HepG2 (cell line): ENCODE data around the gene MAB21L4. TPM values are rescaled to one million over a fixed set of nuclear protein-coding genes. Genes with fewer than 3 reads are reported as not detected.
A peak's percentile ranks its signal among the peaks of the same experiment; 100 is the strongest.

Experiments
- ATAC-seq: fragments of 200-7000 bp; cut with Tn5 transposase; 3 replicates; pipeline ENCODE4 v1.9.1; 2020; ENCODE audit warnings: mild to moderate bottlenecking, moderate library complexity
- BruUV-seq: library from RNA; stranded (reverse); fragments of 400-500 nt; replicated peaks from 2 replicates; lab custom pipeline; 2021; lab: Mats Ljungman, UMichigan
- CTCF ChIA-PET: fragments of 300-600 bp; formaldehyde crosslinking; extraction: SDS; loops from one replicate; lab custom pipeline; 2021; ENCODE audit warnings: low total read pairs, inconsistent platforms, low intra/inter-chr PET ratio; lab: Yijun Ruan, JAX
- POLR2A ChIA-PET: fragments of 350-600 bp; sonication (Branson Sonifier 250); formaldehyde crosslinking; loops from one replicate; lab custom pipeline; 2020; ENCODE audit warnings: antibody characterized with exemption, inconsistent platforms; lab: Yijun Ruan, JAX
- DNase-seq: peaks from one replicate; pipeline ENCODE4 v3.0.0-alpha.2; 2015; ENCODE audit warnings: low spot score
- FAIRE-seq: peaks from 3 replicates; lab custom pipeline; 2011; peaks lifted over from hg19 to GRCh38; lab: Jason Lieb, UNC
- H2AFZ ChIP-seq: one replicate; pipeline ENCODE4 v1.6.1; 2011; ENCODE audit warnings: low read length, inconsistent platforms
- H3K27ac ChIP-seq: fragments of 300-600 bp; 3 replicates; pipeline ENCODE4 v1.8.0; 2011; ENCODE audit warnings: mixed run types, mild to moderate bottlenecking, mixed read lengths, low read length, inconsistent platforms; ENCODE audit not compliant: insufficient read depth; ENCODE audit errors: extremely low read length
- H3K27me3 ChIP-seq, 2 experiments: fragments of 200-600 bp in 1 of 2; 2 replicates in 1 of 2; 3 replicates in 1 of 2; pipeline versions ENCODE4 v1.6.0 to v1.8.0; 2011; ENCODE audit warnings: low read length in 2 of 2, mild to moderate bottlenecking in 2 of 2, moderate library complexity in 2 of 2, inconsistent platforms in 1 of 2; ENCODE audit not compliant: insufficient read depth in 2 of 2, control insufficient read depth in 1 of 2
- H3K36me3 ChIP-seq, 2 experiments: fragments of 200-600 bp in 1 of 2; replicated peaks in 1 of 2; 2 replicates in 1 of 2; 3 replicates in 1 of 2; pipeline versions ENCODE4 v1.5.1 to v1.8.0; 2011; ENCODE audit warnings: low read length in 2 of 2, inconsistent platforms in 1 of 2; ENCODE audit not compliant: insufficient read depth in 2 of 2, control insufficient read depth in 1 of 2
- H3K4me1 ChIP-seq: 2 replicates; pipeline ENCODE4 v1.5.1; 2012; ENCODE audit warnings: low read length, inconsistent platforms; ENCODE audit not compliant: insufficient read depth
- H3K4me2 ChIP-seq: 2 replicates; pipeline ENCODE4 v1.6.0; 2011; ENCODE audit warnings: low read depth, low read length, inconsistent platforms
- H3K4me3 ChIP-seq, 3 experiments: fragments of 200-600 bp in 1 of 3; sonication (generic), shearing (Covaris generic) in 1 of 3; replicated peaks in 1 of 3; 2 replicates each; pipeline ENCODE4 v1.5.1; 2011 to 2016; ENCODE audit warnings: low read length in 3 of 3, inconsistent platforms in 2 of 3, low read depth in 2 of 3, mild to moderate bottlenecking in 2 of 3, control low read depth in 1 of 3, mixed read lengths in 1 of 3; ENCODE audit not compliant: insufficient read depth in 1 of 3
- H3K79me2 ChIP-seq: one replicate; pipeline ENCODE4 v1.6.1; 2011; ENCODE audit warnings: low read length, inconsistent platforms; ENCODE audit not compliant: insufficient read depth
- H3K9ac ChIP-seq: 2 replicates; pipeline ENCODE4 v1.6.0; 2011; ENCODE audit warnings: mild to moderate bottlenecking, low read depth, low read length, inconsistent platforms; ENCODE audit not compliant: insufficient read depth
- H3K9me3 ChIP-seq: 2 replicates; pipeline ENCODE4 v1.5.1; 2012; ENCODE audit warnings: mild to moderate bottlenecking, low read length
- H4K20me1 ChIP-seq: 2 replicates; pipeline ENCODE4 v1.6.0; 2011; ENCODE audit warnings: inconsistent platforms, mild to moderate bottlenecking, low read length, moderate library complexity; ENCODE audit not compliant: insufficient read depth
- ARID5B ChIP-seq: IDR thresholded peaks from 2 replicates; pipeline ENCODE4 v1.4.0; 2020; ENCODE audit warnings: mild to moderate bottlenecking, missing genetic modification reagents
- CEBPG ChIP-seq: IDR thresholded peaks from 2 replicates; pipeline ENCODE4 v1.6.1; 2016
- FOXJ3 ChIP-seq: sonication (generic); formaldehyde crosslinking; IDR thresholded peaks from 2 replicates; pipeline ENCODE4 v1.4.0; 2020; ENCODE audit warnings: missing genetic modification reagents, mild to moderate bottlenecking, borderline replicate concordance
- HOXA9 ChIP-seq: sonication (generic); formaldehyde crosslinking; IDR thresholded peaks from 2 replicates; pipeline ENCODE4 v1.8.1; 2022; ENCODE audit warnings: missing genetic modification reagents, mild to moderate bottlenecking, moderate library complexity, borderline replicate concordance
- SIX4 ChIP-seq: sonication (generic); formaldehyde crosslinking; IDR thresholded peaks from 2 replicates; pipeline ENCODE4 v1.4.0; 2020; ENCODE audit warnings: missing genetic modification reagents
- U2AF2 ChIP-seq: fragments of 200-400 bp; formaldehyde crosslinking; IDR thresholded peaks from 2 replicates; pipeline ENCODE4 v1.6.1; 2017; ENCODE audit warnings: low read depth, mild to moderate bottlenecking, low read length
- ZBTB42 ChIP-seq: sonication (generic); formaldehyde crosslinking; IDR thresholded peaks from 2 replicates; pipeline ENCODE4 v1.5.0; 2020; ENCODE audit warnings: mild to moderate bottlenecking, missing genetic modification reagents
- ZBTB49 ChIP-seq: sonication (generic); formaldehyde crosslinking; IDR thresholded peaks from 2 replicates; pipeline ENCODE4 v1.4.0; 2020; ENCODE audit warnings: missing genetic modification reagents, borderline replicate concordance
- ZEB1 ChIP-seq: IDR thresholded peaks from 2 replicates; pipeline ENCODE4 v1.6.1; 2012; ENCODE audit warnings: mild to moderate bottlenecking, low read depth, inconsistent platforms; ENCODE audit not compliant: insufficient replicate concordance
- ZGPAT ChIP-seq: IDR thresholded peaks from 2 replicates; pipeline ENCODE4 v1.6.1; 2016; ENCODE audit warnings: mild to moderate bottlenecking
- ZNF230 ChIP-seq: sonication (generic); formaldehyde crosslinking; IDR thresholded peaks from 2 replicates; pipeline ENCODE4 v1.4.0; 2020; ENCODE audit warnings: mild to moderate bottlenecking, missing genetic modification reagents
- ZNF234 ChIP-seq: sonication (generic); formaldehyde crosslinking; conservative IDR thresholded peaks from 2 replicates; pipeline ENCODE4 v1.5.1; 2020; ENCODE audit warnings: mild to moderate bottlenecking, missing genetic modification reagents
- ZNF329 ChIP-seq: sonication (generic); formaldehyde crosslinking; IDR thresholded peaks from 2 replicates; pipeline ENCODE4 v1.9.0; 2021; ENCODE audit warnings: low read depth, mild to moderate bottlenecking, missing genetic modification reagents
- ZNF510 ChIP-seq: sonication (generic); formaldehyde crosslinking; IDR thresholded peaks from 2 replicates; pipeline ENCODE4 v1.4.0; 2020; ENCODE audit warnings: low read depth, mild to moderate bottlenecking, missing genetic modification reagents
- ZNF780A ChIP-seq: sonication (generic); formaldehyde crosslinking; IDR thresholded peaks from 2 replicates; pipeline ENCODE4 v1.8.0; 2022; ENCODE audit warnings: mild to moderate bottlenecking, missing genetic modification reagents, moderate library complexity
- WGBS: methylation state at CpG from one replicate; pipeline ENCODE4 v1.1.6; 2017; ENCODE audit warnings: low lambda C conversion rate; 5-methylcytosine and 5-hydroxymethylcytosine counted together
- in situ Hi-C: cut with HindIII; loops from 2 replicates; pipeline ENCODE4 v1.10.0; 2017; ENCODE audit warnings: low pct_unique_long_range_greater_than_20kb; ENCODE audit not compliant: extremely low pct_ligation_motif_present
- intact Hi-C: fragments of 100-400 bp; cut with micrococcal nuclease; formaldehyde crosslinking; loops from one replicate; pipeline ENCODE4 v1.10.0; 2022; ENCODE audit not compliant: unreplicated experiment
- polyA plus RNA-seq, 8 experiments: library from polyadenylated mRNA; depleted of rRNA in 3 of 8; stranded (reverse) in 7 of 8; unstranded in 1 of 8; fragments of >200 nt; fragmentation: Illumina TruSeq in 4 of 8; extraction: Trizol in 4 of 8; gene quantifications; 2 replicates each; pipeline versions ENCODE4 v1.2.1 to v1.2.3, GENCODE V29; 2011 to 2016; ENCODE audit warnings: low read depth in 4 of 8, missing spikeins in 1 of 8, mixed read lengths in 1 of 8; ENCODE audit not compliant: insufficient read depth in 1 of 8
- total RNA-seq, 5 experiments: library from RNA; depleted of rRNA; stranded (reverse); fragments of >200 nt; fragmentation: Illumina TruSeq; extraction: Trizol; gene quantifications; 2 replicates each; pipeline ENCODE4 v1.2.3, GENCODE V29; 2016; ENCODE audit warnings: low read depth in 1 of 5

Gene MAB21L4
- total and polyA plus RNA-seq, 2 of the 13 experiments (the other 11 are each of a cell fraction or from before 2014, with no cell fraction given), result 3.0 to 14.0 TPM

GRCh38 chr2:240933966-240934700 is 38.2 kb upstream of the MAB21L4 start:
- ATAC-seq, result peak; percentile 12; the same call in 2 of the 3 replicates
- Histone ChIP-seq H4K20me1 (no peaks in the 10 kb centered on the region), H3K79me2 (no peaks in the 10 kb centered on the region), H3K4me3 (no peak overlapping the region), H3K9ac (no peak overlapping the region), H3K36me3 (no peaks in the 10 kb centered on the region), H3K27ac (no peak overlapping the region), H2AFZ (no peak overlapping the region), H3K4me2 (no peak overlapping the region), H3K4me1 (no peaks in the 10 kb centered on the region), H3K9me3 (no peaks in the 10 kb centered on the region; the same call in 1 of the 2 replicates), H3K27me3 (peaks cover 22 to 79% of the 10 kb centered on the region in 2 experiments; a peak in 4 of 5 replicates)
- no TSS peak for BruUV-seq
- intact Hi-C loops (no loop called here), in situ Hi-C loops (no loop called here)
- ChIA-PET POLR2A (no interaction called here), CTCF (no interaction called here)
- no peak for DNase-seq
- FAIRE-seq, result no peak
- WGBS, result 33% methylated on average over 14 of the region's 23 CpGs
- no peak for TF ChIP-seq ZBTB42
- no peak for TF ChIP-seq ZBTB49
- no peak for TF ChIP-seq ZNF510 (CRISPR knock-in tag)
- no peak for TF ChIP-seq ZEB1
- TF ChIP-seq ZNF230 (CRISPR knock-in tag), result no peak
- TF ChIP-seq ZNF329 (CRISPR knock-in tag), result no peak
- no peak for TF ChIP-seq ARID5B (CRISPR knock-in tag)
- no peak for TF ChIP-seq ZGPAT (CRISPR knock-in tag)
- no peak for TF ChIP-seq SIX4 (CRISPR knock-in tag)
- no peak for TF ChIP-seq CEBPG
- TF ChIP-seq U2AF2, result no peak
- TF ChIP-seq FOXJ3 (CRISPR knock-in tag), result no peak
- no peak for TF ChIP-seq ZNF780A (CRISPR knock-in tag)
- no peak for TF ChIP-seq ZNF234 (CRISPR knock-in tag)
- TF ChIP-seq HOXA9 (CRISPR knock-in tag), result no peak
